Caki2 (cell line): ENCODE data around the gene PML. TPM values are rescaled to one million over a fixed set of nuclear protein-coding genes. Genes with fewer than 3 reads are reported as not detected.

ENCODE experiments used
- DNase-seq: peaks from one replicate; pipeline ENCODE4 v3.0.0-alpha.2; 2015; ENCODE audit warnings: low read depth
- in situ Hi-C: cut with HindIII; loops from 2 replicates; pipeline ENCODE4 v1.10.0; 2016; ENCODE audit warnings: low sequenced_read_pairs, low pct_unique_long_range_greater_than_20kb, mixed read lengths
- total RNA-seq: library from RNA; depleted of rRNA; stranded (reverse); fragments of >200 nt; shearing (Covaris generic); gene quantifications from 2 replicates; pipeline ENCODE4 v1.2.3, GENCODE V29; 2014; ENCODE audit warnings: low replicate concordance

PML gene
- total RNA-seq, 1 experiment from 2014 or later: 20.6 TPM

GRCh38 chr15:73979636-73980035 lies 14.9 kb upstream of the PML start:
- no peak for DNase-seq
- in situ Hi-C loops: no loop called here

GRCh38 chr15:73981761-73982221 lies 12.7 kb upstream of the PML start:
- in situ Hi-C loops: no loop called here
- DNase-seq: no peak

GRCh38 chr15:73982222-73982962 lies 12.1 kb upstream of the PML start:
- peak; percentile 89 for DNase-seq
- in situ Hi-C loops: no loop called here

GRCh38 chr15:73983211-73983727 lies 11.2 kb upstream of the PML start:
- peak; percentile 75 for DNase-seq

GRCh38 chr15:73983773-73984172 lies 10.7 kb upstream of the PML start:
- in situ Hi-C loops: no loop called here
- no peak for DNase-seq

More at GRCh38 chr15:73983211-73983727, 11.2 kb upstream of the PML start:
- in situ Hi-C loops: no loop called here

GRCh38 chr15:73984208-73984979 lies 10.1 kb upstream of the PML start:
- no peak for DNase-seq
- in situ Hi-C loops: no loop called here

GRCh38 chr15:73985101-73985873 lies 9.2 kb upstream of the PML start:
- no peak for DNase-seq
- in situ Hi-C loops: no loop called here

GRCh38 chr15:73986055-73986775 lies 8.3 kb upstream of the PML start:
- in situ Hi-C loops: no loop called here
- peak; percentile 70 for DNase-seq

- DNase-seq: no peak
- in situ Hi-C loops: no loop called here
These were observed 7.8 kb upstream of the PML start for GRCh38 chr15:73986776-73987056.

- no peak for DNase-seq
- in situ Hi-C loops: no loop called here
These were observed 7.3 kb upstream of the PML start for GRCh38 chr15:73987250-73987649.

GRCh38 chr15:73987681-73988444 lies 6.7 kb upstream of the PML start:
- DNase-seq: peak; percentile 87
- in situ Hi-C loops: no loop called here

- in situ Hi-C loops: no loop called here
- DNase-seq: no peak
These were observed 6.0 kb upstream of the PML start for GRCh38 chr15:73988445-73988969.

GRCh38 chr15:73989001-73989798 lies 5.3 kb upstream of the PML start:
- in situ Hi-C loops: no loop called here
- DNase-seq: peak; percentile 73

- in situ Hi-C loops: no loop called here
- no peak for DNase-seq
These were observed 4.1 kb upstream of the PML start for GRCh38 chr15:73990250-73991005.

- in situ Hi-C loops: no loop called here
- DNase-seq: no peak
These were observed 3.3 kb upstream of the PML start for GRCh38 chr15:73991260-73991659.
